H9 (cell line): ENCODE data around the gene ATXN7. TPM values are rescaled to one million over a fixed set of nuclear protein-coding genes. Genes with fewer than 3 reads are reported as not detected.

Experiments used
- DNase-seq: peaks from one replicate; pipeline ENCODE4 v3.0.0-alpha.2; 2017
- H2AFZ ChIP-seq: one replicate; pipeline ENCODE4 v1.6.1; 2013; ENCODE audit warnings: mild to moderate bottlenecking, low read length, control low read depth, moderate library complexity
- H2AK5ac ChIP-seq: 2 replicates; pipeline ENCODE4 v1.6.1; 2013; ENCODE audit warnings: low read length, control low read depth, mixed read lengths; ENCODE audit not compliant: insufficient read length
- H2BK120ac ChIP-seq: one replicate; pipeline ENCODE4 v1.6.1; 2013; ENCODE audit warnings: low read depth, mild to moderate bottlenecking, low read length, control low read depth, inconsistent platforms; ENCODE audit not compliant: poor library complexity, severe bottlenecking
- H2BK12ac ChIP-seq: 2 replicates; pipeline ENCODE4 v1.6.1; 2013; ENCODE audit warnings: low read length, control low read depth, mixed read lengths, low read depth; ENCODE audit not compliant: insufficient read length
- H2BK15ac ChIP-seq: 2 replicates; pipeline ENCODE4 v1.6.1; 2013; ENCODE audit warnings: low read depth, low read length, control low read depth
- H2BK20ac ChIP-seq: one replicate; pipeline ENCODE4 v1.6.1; 2013; ENCODE audit warnings: low read depth, mild to moderate bottlenecking, low read length, control low read depth, inconsistent platforms; ENCODE audit not compliant: poor library complexity, severe bottlenecking
- H2BK5ac ChIP-seq: 2 replicates; pipeline ENCODE4 v1.6.1; 2013; ENCODE audit warnings: low read length, control low read depth, mixed read lengths; ENCODE audit not compliant: insufficient read length
- H3K14ac ChIP-seq: 2 replicates; pipeline ENCODE4 v1.6.1; 2013; ENCODE audit warnings: low read length, control low read depth; ENCODE audit not compliant: insufficient read depth
- H3K18ac ChIP-seq: 2 replicates; pipeline ENCODE4 v1.6.1; 2013; ENCODE audit warnings: low read depth, mild to moderate bottlenecking, mixed read lengths, low read length, control low read depth; ENCODE audit not compliant: insufficient read length
- H3K23ac ChIP-seq: 2 replicates; pipeline ENCODE4 v1.6.1; 2013; ENCODE audit warnings: low read length, control low read depth, mixed read lengths, low read depth; ENCODE audit not compliant: insufficient read length
- H3K23me2 ChIP-seq: 2 replicates; pipeline ENCODE4 v1.6.1; 2013; ENCODE audit warnings: low read depth, mild to moderate bottlenecking, mixed read lengths, low read length, control low read depth; ENCODE audit not compliant: insufficient read length, poor library complexity, severe bottlenecking
- H3K27ac ChIP-seq: 2 replicates; pipeline ENCODE4 v1.5.1; 2013; ENCODE audit warnings: low read length, control low read depth, mixed read lengths, low read depth; ENCODE audit not compliant: insufficient read length
- H3K27me3 ChIP-seq: 2 replicates; pipeline ENCODE4 v1.6.1; 2013; ENCODE audit warnings: low read length, control low read depth, inconsistent platforms; ENCODE audit not compliant: insufficient read depth
- H3K4ac ChIP-seq: 2 replicates; pipeline ENCODE4 v1.6.1; 2013; ENCODE audit warnings: low read depth, mild to moderate bottlenecking, control low read depth, inconsistent platforms, low read length, moderate library complexity
- H3K4me1 ChIP-seq: 2 replicates; pipeline ENCODE4 v1.6.1; 2013; ENCODE audit warnings: low read length, control low read depth, inconsistent platforms; ENCODE audit not compliant: insufficient read depth
- H3K4me2 ChIP-seq: 2 replicates; pipeline ENCODE4 v1.6.1; 2013; ENCODE audit warnings: low read length, control low read depth, mixed read lengths; ENCODE audit not compliant: insufficient read length, insufficient read depth
- H3K56ac ChIP-seq: 2 replicates; pipeline ENCODE4 v1.6.1; 2013; ENCODE audit warnings: low read depth, mild to moderate bottlenecking, mixed read lengths, low read length, control low read depth; ENCODE audit not compliant: insufficient read length
- H3K79me1 ChIP-seq: 2 replicates; pipeline ENCODE4 v1.6.1; 2013; ENCODE audit warnings: low read depth, mild to moderate bottlenecking, moderate library complexity, low read length, control low read depth, inconsistent platforms; ENCODE audit not compliant: insufficient read depth, poor library complexity, severe bottlenecking
- H3K79me2 ChIP-seq: 2 replicates; pipeline ENCODE4 v1.6.1; 2013; ENCODE audit warnings: low read length, control low read depth, inconsistent platforms; ENCODE audit not compliant: insufficient read depth
- H3K9ac ChIP-seq: 2 replicates; pipeline ENCODE4 v1.6.1; 2013; ENCODE audit warnings: low read length, control low read depth, mixed read lengths; ENCODE audit not compliant: insufficient read length; ENCODE audit errors: extremely low read depth
- H3K9me3 ChIP-seq: one replicate; pipeline ENCODE4 v1.6.1; 2013; ENCODE audit warnings: low read depth, low read length, inconsistent platforms; ENCODE audit not compliant: control insufficient read depth
- H3T11ph ChIP-seq: one replicate; pipeline ENCODE4 v1.6.1; 2013; ENCODE audit warnings: mild to moderate bottlenecking, low read length, control low read depth, inconsistent platforms
- H4K20me1 ChIP-seq: one replicate; pipeline ENCODE4 v1.6.1; 2013; ENCODE audit not compliant: control insufficient read depth, insufficient read length, insufficient read depth
- H4K5ac ChIP-seq: 2 replicates; pipeline ENCODE4 v1.6.1; 2013; ENCODE audit warnings: low read depth, mild to moderate bottlenecking, mixed read lengths, low read length, control low read depth; ENCODE audit not compliant: insufficient read length
- H4K8ac ChIP-seq: replicated peaks from 2 replicates; pipeline ENCODE4 v1.6.1; 2013; ENCODE audit warnings: low read length, control low read depth, mixed read lengths, low read depth; ENCODE audit not compliant: insufficient read length
- H4K91ac ChIP-seq: 2 replicates; pipeline ENCODE4 v1.6.1; 2013; ENCODE audit warnings: low read depth, mild to moderate bottlenecking, moderate library complexity, mixed read lengths, low read length, control low read depth; ENCODE audit not compliant: insufficient read length
- H3K27ac Mint-ChIP-seq, 3 experiments: 2 replicates in 2 of 3; 3 replicates in 1 of 3; pipeline ENCODE4 v1.8.0; 2020 to 2021; ENCODE audit warnings: mixed read lengths in 3 of 3, mild to moderate bottlenecking in 1 of 3, moderate library complexity in 1 of 3
- H3K27me3 Mint-ChIP-seq: 2 replicates; pipeline ENCODE4 v1.8.0; 2021; ENCODE audit warnings: low read depth, mild to moderate bottlenecking, moderate library complexity, mixed read lengths
- H3K36me3 Mint-ChIP-seq, 3 experiments: 2 replicates in 2 of 3; 3 replicates in 1 of 3; pipeline ENCODE4 v1.8.0; 2020 to 2021; ENCODE audit warnings: low read depth in 3 of 3, mixed read lengths in 3 of 3; ENCODE audit not compliant: insufficient read depth in 1 of 3
- H3K4me1 Mint-ChIP-seq, 2 experiments: 2 replicates each; pipeline ENCODE4 v1.8.0; 2020; ENCODE audit warnings: mixed read lengths in 2 of 2
- H3K4me3 Mint-ChIP-seq, 2 experiments: 2 replicates in 1 of 2; 3 replicates in 1 of 2; pipeline ENCODE4 v1.8.0; 2020 to 2021; ENCODE audit warnings: mild to moderate bottlenecking in 2 of 2, mixed read lengths in 2 of 2, moderate library complexity in 1 of 2
- H3K9me3 Mint-ChIP-seq, 2 experiments: 2 replicates in 1 of 2; 3 replicates in 1 of 2; pipeline ENCODE4 v1.8.0; 2020; ENCODE audit warnings: mild to moderate bottlenecking in 2 of 2, mixed read lengths in 2 of 2, moderate library complexity in 1 of 2
- WGBS: extraction: QIAGEN DNeasy Blood & Tissue Kit; methylation state at CpG from one replicate; pipeline ENCODE4 v1.1.7; 2013; ENCODE audit warnings: missing lambda C conversion rate, low lambda C conversion rate, mixed read lengths; ENCODE audit not compliant: insufficient read length; ENCODE audit errors: extremely low coverage; 5-methylcytosine and 5-hydroxymethylcytosine counted together
- total RNA-seq: library from RNA; stranded (reverse); gene quantifications from 2 replicates; pipeline ENCODE4 v1.2.1, GENCODE V29; 2021
- TF ChIP-seq, protein P1 (sequence below): fragments of 200-600 bp; sonication (generic); conservative IDR thresholded peaks from 3 replicates; pipeline ENCODE4 v1.8.0; 2021; ENCODE audit warnings: antibody characterized with exemption, mild to moderate bottlenecking

The ATXN7 gene
- total RNA-seq, 1 experiment from 2014 or later = 21.5 TPM

DNA sequence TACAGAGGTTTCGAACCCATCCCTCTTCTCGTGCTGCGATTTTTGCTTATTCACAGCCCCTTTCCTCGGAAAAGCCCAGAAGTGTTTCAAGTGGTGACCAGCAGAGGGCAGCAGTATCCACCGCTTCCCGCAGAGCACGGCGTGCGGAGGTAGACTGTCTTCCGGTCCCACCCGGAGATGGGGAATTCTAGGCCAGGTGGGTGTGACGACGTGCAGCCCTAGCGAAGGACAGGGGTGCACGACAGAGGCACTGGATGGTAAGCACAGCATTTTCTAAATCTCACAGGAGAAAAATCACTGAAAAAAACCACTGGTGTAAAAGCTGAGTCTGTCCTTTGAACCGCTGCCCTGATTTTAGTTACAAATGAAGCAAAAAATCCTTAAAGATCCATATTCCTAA is 167.1 kb downstream of the ATXN7 start:
- H3K27me3 ChIP-seq = no peaks in the 10 kb centered on the region

More for the DNA sequence above, 167.1 kb downstream of the ATXN7 start:
- Histone ChIP-seq H3K56ac (no peak overlapping the region), H4K5ac (no peak overlapping the region), H2BK20ac (no peak overlapping the region), H3K14ac (no peak overlapping the region), H3T11ph (no peak overlapping the region), H4K91ac (no peak overlapping the region), H3K79me2 (no peaks in the 10 kb centered on the region), H3K4me1 (0 out of 2 replicates have a peak, but pooled peaks cover 4% of the 10 kb centered on the region), H2AFZ (no peak overlapping the region), H3K9ac (no peak overlapping the region), H3K79me1 (no peaks in the 10 kb centered on the region), H4K20me1 (no peaks in the 10 kb centered on the region), H2BK12ac (no peak overlapping the region), H3K9me3 (no peaks in the 10 kb centered on the region), H3K4ac (no peak overlapping the region), H2BK5ac (no peak overlapping the region), H2BK120ac (no peak overlapping the region), H3K27ac (no peak overlapping the region), H4K8ac (no peak overlapping the region), H3K23me2 (no peaks in the 10 kb centered on the region), H3K4me2 (no peak overlapping the region), H3K23ac (no peak overlapping the region), H2BK15ac (no peak overlapping the region), H2AK5ac (no peak overlapping the region), H3K18ac (no peak overlapping the region)
- H3K27ac Mint-ChIP-seq = peak overlapping the region in 1 of 3 experiments; percentile 39; a peak in 3 of 7 replicates
- peaks cover 21 to 28% of the 10 kb centered on the region in 2 experiments for H3K4me1 Mint-ChIP-seq
- peak; percentile 90 for DNase-seq
- no peaks in the 10 kb centered on the region for H3K36me3 Mint-ChIP-seq
- WGBS = no CpG with 5 or more reads among the region's 16 CpGs
- peaks cover 3% of the 10 kb centered on the region; the same call in 1 of the 2 replicates for H3K27me3 Mint-ChIP-seq
- no peaks in the 10 kb centered on the region; a peak in 1 of 5 replicates for H3K9me3 Mint-ChIP-seq
- TF ChIP-seq, protein P1, sequence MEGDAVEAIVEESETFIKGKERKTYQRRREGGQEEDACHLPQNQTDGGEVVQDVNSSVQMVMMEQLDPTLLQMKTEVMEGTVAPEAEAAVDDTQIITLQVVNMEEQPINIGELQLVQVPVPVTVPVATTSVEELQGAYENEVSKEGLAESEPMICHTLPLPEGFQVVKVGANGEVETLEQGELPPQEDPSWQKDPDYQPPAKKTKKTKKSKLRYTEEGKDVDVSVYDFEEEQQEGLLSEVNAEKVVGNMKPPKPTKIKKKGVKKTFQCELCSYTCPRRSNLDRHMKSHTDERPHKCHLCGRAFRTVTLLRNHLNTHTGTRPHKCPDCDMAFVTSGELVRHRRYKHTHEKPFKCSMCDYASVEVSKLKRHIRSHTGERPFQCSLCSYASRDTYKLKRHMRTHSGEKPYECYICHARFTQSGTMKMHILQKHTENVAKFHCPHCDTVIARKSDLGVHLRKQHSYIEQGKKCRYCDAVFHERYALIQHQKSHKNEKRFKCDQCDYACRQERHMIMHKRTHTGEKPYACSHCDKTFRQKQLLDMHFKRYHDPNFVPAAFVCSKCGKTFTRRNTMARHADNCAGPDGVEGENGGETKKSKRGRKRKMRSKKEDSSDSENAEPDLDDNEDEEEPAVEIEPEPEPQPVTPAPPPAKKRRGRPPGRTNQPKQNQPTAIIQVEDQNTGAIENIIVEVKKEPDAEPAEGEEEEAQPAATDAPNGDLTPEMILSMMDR = peak; percentile 94
- H3K4me3 Mint-ChIP-seq = no peak overlapping the region
